ENCODE results near the gene HTD2. TPM values are rescaled to one million over a fixed set of nuclear protein-coding genes. Genes with fewer than 3 reads are reported as not detected.

HTD2 gene
- total and polyA plus RNA-seq, 2 of the 4 experiments (the other 2 are of a cell fraction): 6.4 to 13.3 TPM

- no peak; the same call in 1 of the 2 replicates for TF ChIP-seq USF2 (IDR thresholded peaks at IDR 0.05; ENCODE audit: low read depth, low read length)
- TF ChIP-seq RFX5 (IDR thresholded peaks at IDR 0.05; ENCODE audit: low read depth, low read length): no peak
Measured at GRCh38 chr3:58332575-58333188, 26.4 kb downstream of the HTD2 start, which contains the start of gene PXK (continued).

Measured in IMR-90 (cell line).